ENCODE results near the gene CHST6. TPM values are rescaled to one million over a fixed set of nuclear protein-coding genes. Genes with fewer than 3 reads are reported as not detected.
"Not testable (repeated sequence)": the region's sequence is repeated elsewhere in the genome, so short reads cannot be mapped to it uniquely, and the experiment has no call there.

The CHST6 gene
- polyA plus RNA-seq, 1 experiment: 0.12 TPM

DNA sequence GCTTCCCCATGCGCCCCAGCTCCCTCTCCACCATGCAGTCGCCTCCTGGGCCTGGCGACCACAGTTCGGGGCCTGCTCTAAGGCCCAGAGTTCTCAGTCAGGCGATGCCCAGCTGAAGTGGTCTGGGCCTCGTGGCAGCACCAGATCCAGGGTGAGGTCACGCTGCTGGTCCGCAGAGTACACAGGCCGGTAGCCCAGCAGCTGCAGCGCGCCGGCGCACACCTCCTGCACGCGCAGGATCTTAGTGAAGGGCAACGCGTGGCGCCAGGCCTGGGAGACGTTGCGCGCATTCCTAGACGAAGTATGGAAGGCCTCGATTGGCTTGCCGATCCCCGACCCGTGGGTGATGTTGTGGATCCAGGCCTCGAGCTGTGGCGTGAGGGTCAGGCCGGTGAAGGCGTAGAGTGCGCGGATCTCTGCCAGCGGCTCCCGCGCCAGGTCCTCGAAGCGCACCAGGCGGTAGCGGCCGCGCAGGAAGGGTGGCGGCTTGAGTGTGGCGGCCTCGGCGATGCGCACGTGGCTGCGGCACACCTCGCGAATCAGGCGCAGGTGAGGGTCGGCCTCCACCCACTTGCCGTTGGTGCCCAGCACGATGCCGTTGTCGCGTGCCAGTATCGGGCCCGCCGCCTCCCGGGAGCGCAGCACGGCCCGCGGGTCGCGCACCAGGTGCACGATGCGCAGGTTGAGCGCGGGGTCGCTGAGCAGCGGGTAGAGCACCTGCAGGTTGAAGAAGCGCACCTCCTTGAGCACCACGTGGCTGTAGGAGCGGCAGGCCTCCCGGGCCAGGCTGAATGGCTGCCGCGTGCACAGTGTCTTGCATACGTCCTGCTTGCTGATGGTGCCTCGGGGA lies 34.0 kb upstream of the CHST6 start:
- TF ChIP-seq, protein P1, sequence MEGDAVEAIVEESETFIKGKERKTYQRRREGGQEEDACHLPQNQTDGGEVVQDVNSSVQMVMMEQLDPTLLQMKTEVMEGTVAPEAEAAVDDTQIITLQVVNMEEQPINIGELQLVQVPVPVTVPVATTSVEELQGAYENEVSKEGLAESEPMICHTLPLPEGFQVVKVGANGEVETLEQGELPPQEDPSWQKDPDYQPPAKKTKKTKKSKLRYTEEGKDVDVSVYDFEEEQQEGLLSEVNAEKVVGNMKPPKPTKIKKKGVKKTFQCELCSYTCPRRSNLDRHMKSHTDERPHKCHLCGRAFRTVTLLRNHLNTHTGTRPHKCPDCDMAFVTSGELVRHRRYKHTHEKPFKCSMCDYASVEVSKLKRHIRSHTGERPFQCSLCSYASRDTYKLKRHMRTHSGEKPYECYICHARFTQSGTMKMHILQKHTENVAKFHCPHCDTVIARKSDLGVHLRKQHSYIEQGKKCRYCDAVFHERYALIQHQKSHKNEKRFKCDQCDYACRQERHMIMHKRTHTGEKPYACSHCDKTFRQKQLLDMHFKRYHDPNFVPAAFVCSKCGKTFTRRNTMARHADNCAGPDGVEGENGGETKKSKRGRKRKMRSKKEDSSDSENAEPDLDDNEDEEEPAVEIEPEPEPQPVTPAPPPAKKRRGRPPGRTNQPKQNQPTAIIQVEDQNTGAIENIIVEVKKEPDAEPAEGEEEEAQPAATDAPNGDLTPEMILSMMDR (IDR thresholded peaks at IDR 0.05; ENCODE audit: insufficient read depth, low read depth, low read length): no peak
- Histone ChIP-seq H3K4me3 (ENCODE audit: low read depth, low read length) (no peak overlapping the region), H3K36me3 (ENCODE audit: control insufficient read depth, insufficient read depth, low read length) (no peaks in the 10 kb centered on the region), H3K27me3 (ENCODE audit: control insufficient read depth, insufficient read depth, low read length) (no peaks in the 10 kb centered on the region)
- no peak for DNase-seq (ENCODE audit: low read depth)
- POLR2A ChIA-PET: no interaction called here
- CTCF ChIA-PET: interaction anchor here (0.7 to 2.2 kb wide), 3 partner anchors 12 to 89 kb away, joined by 3 to 9 read pairs (median 4); no protein-coding TSS in a partner anchor

DNA sequence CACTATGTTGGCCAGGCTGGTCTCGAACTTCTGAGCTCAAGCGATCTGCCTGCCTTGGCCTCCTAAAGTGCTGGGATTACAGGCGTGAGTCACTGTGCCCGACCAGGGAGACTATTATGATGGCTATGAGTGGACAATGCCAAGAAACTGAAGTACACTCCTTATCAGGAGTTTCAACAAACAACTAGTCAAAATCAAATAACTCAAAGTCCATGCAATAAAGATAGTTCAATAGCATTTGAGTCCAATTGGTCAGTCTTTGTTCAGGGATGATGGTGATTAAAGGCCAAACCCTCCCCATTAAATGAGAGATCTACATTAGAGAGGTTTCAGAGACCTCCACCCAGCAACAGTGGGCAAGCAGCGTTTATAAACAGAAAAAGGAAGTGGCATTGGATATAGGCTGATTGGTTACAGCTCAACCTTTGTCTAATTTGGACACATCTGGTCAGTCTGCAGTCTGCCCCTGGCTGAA lies 32.6 kb upstream of the CHST6 start:
- H3K36me3 ChIP-seq (ENCODE audit: control insufficient read depth, insufficient read depth, low read length): no peaks in the 10 kb centered on the region
- TF ChIP-seq, protein P1 (IDR thresholded peaks at IDR 0.05; ENCODE audit: insufficient read depth, low read depth, low read length): no peak
- no peak overlapping the region for H3K4me3 ChIP-seq (ENCODE audit: low read depth, low read length)
- DNase-seq (ENCODE audit: low read depth): no peak
- CTCF ChIA-PET: interaction anchor here (2.2 kb wide), 1 partner anchor 10 kb away, joined by 9 read pairs; no protein-coding TSS in a partner anchor
- POLR2A ChIA-PET: interaction anchor here (0.6 kb wide), 1 partner anchor 10 kb away, joined by 15 read pairs; no protein-coding TSS in a partner anchor
- no peaks in the 10 kb centered on the region for H3K27me3 ChIP-seq (ENCODE audit: control insufficient read depth, insufficient read depth, low read length)

DNA sequence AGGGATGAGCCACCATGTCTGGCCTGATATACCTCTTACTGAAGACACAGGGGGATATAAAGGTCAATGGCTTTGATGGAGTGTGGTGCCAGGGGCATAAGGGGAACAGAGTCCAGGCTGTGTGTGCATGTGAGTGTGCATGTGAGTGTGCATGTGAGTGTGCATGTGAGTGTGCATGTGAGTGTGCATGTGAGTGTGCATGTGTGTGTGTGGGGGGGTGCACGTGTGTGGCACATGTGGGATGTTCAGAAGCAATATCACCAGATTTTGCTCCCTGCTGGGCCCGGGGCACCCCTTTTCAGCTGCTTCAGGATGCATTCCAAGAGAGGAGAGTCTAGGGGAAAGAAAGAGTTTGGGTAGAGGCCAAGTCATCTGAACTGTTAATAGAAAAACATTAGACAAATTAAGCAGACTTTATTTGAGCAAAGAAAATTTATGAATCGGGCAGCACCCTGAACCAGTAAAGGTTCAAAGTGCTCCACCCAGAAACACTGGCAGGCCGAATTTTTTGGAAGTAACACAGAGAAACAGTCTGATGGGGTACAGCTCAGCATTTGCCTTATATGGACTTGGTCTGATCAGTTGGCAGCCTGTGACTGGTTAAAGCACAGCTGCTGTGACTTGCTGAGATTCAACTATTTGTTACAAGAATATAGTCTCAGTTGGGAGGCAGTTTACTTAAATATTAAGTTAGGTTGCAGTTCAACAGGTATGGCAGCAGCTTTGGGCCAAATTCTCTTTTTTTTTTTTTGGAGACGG lies 31.0 kb upstream of the CHST6 start:
- H3K36me3 ChIP-seq (ENCODE audit: control insufficient read depth, insufficient read depth, low read length): no peaks in the 10 kb centered on the region
- TF ChIP-seq, protein P1 (IDR thresholded peaks at IDR 0.05; ENCODE audit: insufficient read depth, low read depth, low read length): no peak
- CTCF ChIA-PET: interaction anchor here (0.6 to 1.8 kb wide), 3 partner anchors 9 to 319 kb away, joined by 3 to 8 read pairs (median 6); no protein-coding TSS in a partner anchor
- no peak overlapping the region for H3K4me3 ChIP-seq (ENCODE audit: low read depth, low read length)
- POLR2A ChIA-PET: no interaction called here
- no peak for DNase-seq (ENCODE audit: low read depth)
- H3K27me3 ChIP-seq (ENCODE audit: control insufficient read depth, insufficient read depth, low read length): no peaks in the 10 kb centered on the region

DNA sequence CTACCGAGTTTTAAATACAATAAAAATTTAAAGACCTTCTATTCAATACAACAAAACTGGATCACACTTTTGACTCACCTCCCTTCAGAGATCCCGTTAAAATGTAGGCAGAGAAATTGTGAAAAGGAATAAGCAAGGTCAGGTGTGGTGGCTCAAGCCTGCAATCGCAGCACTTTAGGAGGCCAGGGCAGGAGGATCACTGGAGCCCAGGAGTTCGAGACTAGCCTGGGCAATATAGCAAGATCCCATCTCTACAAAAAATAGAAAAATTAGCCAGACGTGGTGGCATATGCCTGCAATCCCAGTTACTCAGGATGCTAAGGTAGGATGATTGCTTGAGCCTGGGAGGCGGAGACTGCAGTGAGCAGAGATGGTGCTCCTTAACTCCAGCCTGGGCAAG lies 23.9 kb upstream of the CHST6 start:
- no peak for DNase-seq (ENCODE audit: low read depth)
- H3K36me3 ChIP-seq (ENCODE audit: control insufficient read depth, insufficient read depth, low read length): no peaks in the 10 kb centered on the region
- H3K4me3 ChIP-seq (ENCODE audit: low read depth, low read length): no peak overlapping the region
- ChIA-PET CTCF (interaction anchor here (1.2 to 3.0 kb wide), 4 partner anchors 9 to 245 kb away, joined by 5 to 11 read pairs (median 10); partner anchors contain the start of gene TMEM170A), POLR2A (no interaction called here)
- H3K27me3 ChIP-seq (ENCODE audit: control insufficient read depth, insufficient read depth, low read length): no peaks in the 10 kb centered on the region
- TF ChIP-seq, protein P1 (IDR thresholded peaks at IDR 0.05; ENCODE audit: insufficient read depth, low read depth, low read length): no peak

DNA sequence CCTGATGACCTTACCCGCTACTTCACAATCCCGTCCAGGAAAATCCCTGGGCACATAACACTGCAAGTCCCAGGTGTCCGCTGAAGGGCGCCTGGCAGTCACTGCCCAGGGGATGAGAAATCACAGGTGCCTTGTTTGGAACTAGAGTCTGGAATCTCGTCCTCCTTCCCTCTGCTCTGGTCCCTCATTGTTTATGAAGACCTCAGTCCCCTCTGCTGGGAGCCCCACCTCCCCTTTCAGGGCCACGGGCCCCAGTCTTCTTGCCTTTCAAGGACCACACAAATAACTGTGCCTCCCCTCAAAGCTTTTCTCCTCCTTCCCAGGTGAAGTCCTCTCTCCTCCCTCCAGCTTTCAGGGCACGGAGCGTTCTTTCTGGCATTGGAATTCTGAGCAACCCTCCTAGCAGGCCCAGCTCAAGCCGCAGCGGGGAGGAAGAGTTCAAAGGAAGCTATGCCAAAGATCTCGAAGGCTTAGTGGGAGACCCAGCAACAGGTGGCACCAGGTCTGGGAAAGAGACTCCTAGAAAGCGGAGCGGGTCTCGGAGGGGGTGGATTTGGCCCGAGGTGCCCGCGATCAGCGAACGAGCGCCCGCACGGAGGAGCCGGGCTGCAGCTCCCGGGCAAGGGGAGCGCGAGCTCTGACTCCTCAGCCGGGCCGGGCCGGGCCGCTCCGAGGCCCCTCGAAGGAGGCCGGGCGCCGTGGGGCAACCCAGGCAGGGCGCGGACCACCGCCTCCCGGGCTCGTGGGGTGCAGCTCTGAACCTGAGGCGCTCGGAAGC lies 21.1 kb upstream of the CHST6 start:
- CTCF ChIA-PET: interaction anchor here (0.7 to 3.0 kb wide), 34 partner anchors 8 to 288 kb away, joined by 3 to 30 read pairs (median 6); partner anchors contain the start of genes ADAT1, CHST5, CHST6 and GABARAPL2
- peak overlapping the region; percentile 65 for H3K4me3 ChIP-seq (ENCODE audit: low read depth, low read length)
- not testable (repeated sequence) for H3K36me3 ChIP-seq (ENCODE audit: control insufficient read depth, insufficient read depth, low read length); H3K27me3 ChIP-seq (ENCODE audit: control insufficient read depth, insufficient read depth, low read length); DNase-seq (ENCODE audit: low read depth)
- POLR2A ChIA-PET: interaction anchor here (0.5 to 0.9 kb wide), 2 partner anchors 53 to 531 kb away, joined by 3 to 5 read pairs; partner anchors contain the start of gene WDR59

All from BJ (cell line).